ENCODE measurements around the gene CFAP157. TPM values are rescaled to one million over a fixed set of nuclear protein-coding genes. Genes with fewer than 3 reads are reported as not detected.
A peak's percentile ranks its signal among the peaks of the same experiment; 100 is the strongest.

The CFAP157 gene
- total RNA-seq, 2 donors from 2014 or later, result not detected

- DNase-seq (ENCODE audit: low spot score), result no peak
- Histone ChIP-seq H3K4me3 (no peak overlapping the region), H3K27ac (no peak overlapping the region), H3K4me1 (no peaks in the 10 kb centered on the region), H3K9me3 (no peaks in the 10 kb centered on the region), H3K27me3 (no peaks in the 10 kb centered on the region), H3K36me3 (peaks cover 23% of the 10 kb centered on the region)
- TF ChIP-seq CTCF (IDR thresholded peaks at IDR 0.05), result no peak
Measured at GRCh38 chr9:127693143-127693542, 13.6 kb upstream of the CFAP157 start.

GRCh38 chr9:127693697-127694096 lies 13.1 kb upstream of the CFAP157 start:
- Histone ChIP-seq H3K27ac (no peak overlapping the region), H3K4me3 (no peak overlapping the region), H3K36me3 (peaks cover 20% of the 10 kb centered on the region), H3K9me3 (no peaks in the 10 kb centered on the region), H3K4me1 (peaks cover 0 to under 1% of the 10 kb centered on the region in 2 donors), H3K27me3 (no peaks in the 10 kb centered on the region)
- DNase-seq (ENCODE audit: low spot score), result no peak
- no peak for TF ChIP-seq CTCF (IDR thresholded peaks at IDR 0.05)

- no peak overlapping the region for H3K27ac ChIP-seq
- TF ChIP-seq CTCF (IDR thresholded peaks at IDR 0.05), result no peak
- peaks cover 0 to 8% of the 10 kb centered on the region in 2 donors for H3K4me1 ChIP-seq
- no peak overlapping the region for H3K4me3 ChIP-seq
- DNase-seq (ENCODE audit: low spot score), result no peak
- H3K27me3 ChIP-seq, result no peaks in the 10 kb centered on the region
- H3K36me3 ChIP-seq, result peaks cover 19% of the 10 kb centered on the region
- H3K9me3 ChIP-seq, result no peaks in the 10 kb centered on the region
Measured at GRCh38 chr9:127694890-127695720, 11.7 kb upstream of the CFAP157 start.

- Histone ChIP-seq H3K27ac (no peak overlapping the region), H3K4me1 (peaks cover 0 to 8% of the 10 kb centered on the region in 2 donors), H3K36me3 (no peaks in the 10 kb centered on the region), H3K9me3 (no peaks in the 10 kb centered on the region), H3K27me3 (no peaks in the 10 kb centered on the region), H3K4me3 (no peak overlapping the region)
- TF ChIP-seq CTCF (IDR thresholded peaks at IDR 0.05), result no peak
- DNase-seq (ENCODE audit: low spot score), result no peak
Measured at GRCh38 chr9:127697575-127697974, 9.2 kb upstream of the CFAP157 start.

GRCh38 chr9:127698386-127698785 lies 8.4 kb upstream of the CFAP157 start:
- Histone ChIP-seq H3K27me3 (no peaks in the 10 kb centered on the region), H3K4me3 (no peak overlapping the region), H3K36me3 (no peaks in the 10 kb centered on the region), H3K27ac (peak overlapping the region; percentile 84 to 89), H3K4me1 (peaks cover 0 to 8% of the 10 kb centered on the region in 2 donors), H3K9me3 (no peaks in the 10 kb centered on the region)
- DNase-seq (ENCODE audit: low spot score), result no peak
- TF ChIP-seq CTCF (IDR thresholded peaks at IDR 0.05), result no peak
